Lung (tissue), 12 donors: Measurements from ENCODE around the gene KIAA1217. TPM values are rescaled to one million over a fixed set of nuclear protein-coding genes. Genes with fewer than 3 reads are reported as not detected.

Experiments used
- ATAC-seq: fragments of 200-7000 bp; cut with Tn5 transposase; one replicate; pipeline ENCODE4 v1.9.1; 2020; ENCODE audit warnings: moderate number of reproducible peaks; ENCODE audit not compliant: insufficient read depth, low FRiP score
- DNase-seq, 3 donors: peaks; one replicate each; pipeline ENCODE4 v3.0.0-alpha.2; 2013 to 2017
- H3K27ac ChIP-seq, 2 donors: one replicate each; pipeline ENCODE4 v1.5.1; 2013; ENCODE audit warnings: mild to moderate bottlenecking in 2 of 2, moderate library complexity in 2 of 2, control low read depth in 1 of 2, inconsistent platforms in 1 of 2, low read depth in 1 of 2, low read length in 1 of 2
- H3K27me3 ChIP-seq, 3 donors: one replicate each; pipeline ENCODE4 v1.5.1; 2013; ENCODE audit warnings: low read length in 2 of 3; ENCODE audit not compliant: control insufficient read depth in 3 of 3, insufficient read depth in 3 of 3
- H3K36me3 ChIP-seq, 4 donors: one replicate each; pipeline ENCODE4 v1.5.1; 2013; ENCODE audit warnings: low read length in 4 of 4, mild to moderate bottlenecking in 1 of 4, moderate library complexity in 1 of 4; ENCODE audit not compliant: control insufficient read depth in 4 of 4, insufficient read depth in 4 of 4
- H3K4me1 ChIP-seq, 5 donors: one replicate each; pipeline ENCODE4 v1.5.1; 2013; ENCODE audit warnings: low read length in 5 of 5, mild to moderate bottlenecking in 2 of 5, moderate library complexity in 1 of 5; ENCODE audit not compliant: control insufficient read depth in 5 of 5, insufficient read depth in 5 of 5
- H3K4me3 ChIP-seq: one replicate; pipeline ENCODE4 v1.5.1; 2013; ENCODE audit warnings: mild to moderate bottlenecking, control low read depth, moderate library complexity
- H3K9ac ChIP-seq, 2 donors: one replicate each; pipeline ENCODE4 v1.5.1; 2013; ENCODE audit warnings: low read length in 2 of 2, control low read depth in 1 of 2; ENCODE audit not compliant: insufficient read depth in 1 of 2
- H3K9me3 ChIP-seq, 4 donors: one replicate each; pipeline ENCODE4 v1.5.1; 2013; ENCODE audit warnings: low read length in 3 of 4, mild to moderate bottlenecking in 1 of 4, moderate library complexity in 1 of 4; ENCODE audit not compliant: control insufficient read depth in 4 of 4, insufficient read depth in 3 of 4
- CTCF ChIP-seq: IDR thresholded peaks from 2 replicates; pipeline ENCODE4 v1.5.1; 2012; ENCODE audit warnings: mild to moderate bottlenecking; ENCODE audit errors: control extremely low read depth, extremely low read depth
- WGBS, 2 donors: extraction: QIAGEN DNeasy Blood & Tissue Kit; methylation state at CpG; one replicate each; pipeline ENCODE4 v1.1.7; 2013; 5-methylcytosine and 5-hydroxymethylcytosine counted together
- polyA plus RNA-seq, 2 donors: library from polyadenylated mRNA; stranded (reverse); fragments of 200-250 nt; gene quantifications; one replicate each; pipeline ENCODE4 v1.2.1, GENCODE V29; 2013
- total RNA-seq, 2 donors: library from RNA; depleted of rRNA in 1 of 2; stranded (reverse); fragments of >200 nt in 1 of 2; gene quantifications; one replicate each; pipeline ENCODE4 v1.2.1, GENCODE V29; 2014 to 2021
- donor health status: control.
- donor health status: control.
- donor health status: Bipolar disorder and iron deficiency.
- donor health status: healthy.
- donor health status: DM: yes; HTN: yes; CAD: no.

The KIAA1217 gene
- total and polyA plus RNA-seq, 4 donors = 5.5 to 58.6 (median 24.1) TPM

GRCh38 chr10:24483701-24484100 is 274.8 kb downstream of the KIAA1217 start:
- peak overlapping the region in 1 of 2 donors; percentile 84 for H3K27ac ChIP-seq
- no peak overlapping the region for H3K9ac ChIP-seq
- no peak for TF ChIP-seq CTCF
- H3K4me1 ChIP-seq = peaks cover 0 to 9% (median 0%) of the 10 kb centered on the region in 5 donors
- H3K4me3 ChIP-seq = no peak overlapping the region
- H3K9me3 ChIP-seq = no peaks in the 10 kb centered on the region
- no peaks in the 10 kb centered on the region for H3K27me3 ChIP-seq
- H3K36me3 ChIP-seq = peaks cover 0 to 19% (median 3%) of the 10 kb centered on the region in 4 donors
- WGBS, 2 donors = 42 to 53% methylated on average over 3 of the region's 3 CpGs
- ATAC-seq (peak; percentile 78), DNase-seq (no peak)

GRCh38 chr10:24484771-24485170 is 275.8 kb downstream of the KIAA1217 start:
- Histone ChIP-seq H3K9me3 (no peaks in the 10 kb centered on the region), H3K27ac (peak overlapping the region in 1 of 2 donors; percentile 41), H3K4me3 (no peak overlapping the region), H3K4me1 (peaks cover 0 to 9% (median 0%) of the 10 kb centered on the region in 5 donors), H3K9ac (no peak overlapping the region), H3K36me3 (peaks cover 0 to 19% (median 3%) of the 10 kb centered on the region in 4 donors), H3K27me3 (no peaks in the 10 kb centered on the region)
- ATAC-seq (no peak), DNase-seq (no peak)
- WGBS, 2 donors = 79 to 81% methylated on average over 3 of the region's 3 CpGs
- TF ChIP-seq CTCF = no peak

GRCh38 chr10:24485304-24485703 is 276.4 kb downstream of the KIAA1217 start:
- Histone ChIP-seq H3K36me3 (peaks cover 0 to 19% (median 3%) of the 10 kb centered on the region in 4 donors), H3K4me3 (no peak overlapping the region), H3K9me3 (no peaks in the 10 kb centered on the region), H3K9ac (no peak overlapping the region), H3K27ac (no peak overlapping the region), H3K4me1 (peaks cover 0 to 8% (median 0%) of the 10 kb centered on the region in 5 donors), H3K27me3 (no peaks in the 10 kb centered on the region)
- DNase-seq (no peak), ATAC-seq (no peak)
- TF ChIP-seq CTCF = no peak
- 52 to 73% methylated on average over 5 of the region's 5 CpGs for WGBS, 2 donors

- ATAC-seq = no peak
- Histone ChIP-seq H3K9me3 (peaks cover 0 to 2% (median 0%) of the 10 kb centered on the region in 4 donors), H3K4me3 (no peak overlapping the region), H3K27me3 (no peaks in the 10 kb centered on the region), H3K9ac (peak overlapping the region in 1 of 2 donors; percentile 5), H3K4me1 (peaks cover 0 to 8% (median 0%) of the 10 kb centered on the region in 5 donors), H3K27ac (no peak overlapping the region), H3K36me3 (peaks cover 3 to 19% (median 4%) of the 10 kb centered on the region in 4 donors)
- DNase-seq = peak in 1 of 3 donors; percentile 44
- TF ChIP-seq CTCF = no peak
- WGBS, 2 donors = 56 to 71% methylated on average over 5 of the region's 5 CpGs
Measured at GRCh38 chr10:24488631-24489030, 279.7 kb downstream of the KIAA1217 start.
